OCI-LY7 (cell line): ENCODE measurements around the gene TMEM87A.

ENCODE experiments used
- CTCF ChIP-seq: fragments of 200-600 bp; sonication (generic); conservative IDR thresholded peaks from 2 replicates; pipeline ENCODE4 v1.5.1; 2014; ENCODE audit warnings: mild to moderate bottlenecking, antibody characterized with exemption, low read length, moderate library complexity, mixed read lengths
- EZH2phosphoT487 ChIP-seq: fragments of 200-600 bp; sonication (generic); IDR thresholded peaks from 2 replicates; pipeline ENCODE4 v1.6.1; 2018; ENCODE audit warnings: low read depth, borderline replicate concordance, mild to moderate bottlenecking, mixed run types, antibody characterized with exemption, low read length, moderate library complexity, mixed read lengths

DNA sequence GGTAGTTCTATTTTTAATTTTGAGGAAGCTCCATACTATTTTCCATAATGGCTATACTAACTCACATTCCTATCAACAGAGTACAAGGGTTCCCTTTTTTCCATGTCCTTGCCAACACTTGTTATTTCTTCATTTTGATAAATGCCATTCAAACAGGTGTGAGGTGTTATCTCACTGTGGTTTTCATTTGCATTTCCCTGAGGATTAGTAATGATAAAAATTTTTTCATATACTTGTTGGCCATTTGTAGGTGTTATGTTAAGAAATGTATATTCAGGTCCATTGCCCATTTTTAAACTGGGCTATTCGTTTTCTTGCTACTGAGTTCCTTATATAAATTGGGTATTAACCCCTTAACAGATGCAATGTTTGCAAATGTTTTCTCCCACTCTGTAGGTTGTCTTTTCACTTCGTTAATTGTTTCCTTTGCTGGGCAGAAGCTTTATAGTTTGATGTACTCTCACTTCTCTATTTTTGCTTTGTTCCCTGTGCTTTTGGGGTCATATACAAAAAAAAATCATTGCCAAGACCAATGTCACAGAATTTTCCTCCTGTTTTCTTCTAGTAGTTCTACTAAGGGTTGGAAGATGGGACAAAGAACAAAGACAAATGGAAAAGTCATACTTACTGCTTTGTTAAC lies 54.2 kb downstream of the TMEM87A start:
- TF ChIP-seq CTCF (no peak), EZH2phosphoT487 (no peak)
